Adrenal gland (tissue), 5 donors: ENCODE data around the gene ACTR6.

Source experiments
- POLR2A ChIP-seq, 2 donors: fragments of 450-650 bp; IDR thresholded peaks; one replicate each; pipeline ENCODE4 v1.6.1; 2017; ENCODE audit warnings: antibody characterized with exemption in 2 of 2, mild to moderate bottlenecking in 2 of 2, moderate library complexity in 1 of 2
- TF ChIP-seq, protein P1 (sequence below), 6 experiments: fragments of 450-650 bp in 4 of 6; fragments of 200-600 bp in 2 of 6; sonication (generic) in 1 of 6; IDR thresholded peaks; 1 replicate in 5 of 6; 2 replicates in 1 of 6; pipeline versions ENCODE4 v1.5.1 to v1.8.0; 2016 to 2021; ENCODE audit warnings: antibody characterized with exemption in 6 of 6, mild to moderate bottlenecking in 2 of 6, moderate library complexity in 1 of 6
- donor health status: DM: no; HTN: no; CAD: no.

DNA sequence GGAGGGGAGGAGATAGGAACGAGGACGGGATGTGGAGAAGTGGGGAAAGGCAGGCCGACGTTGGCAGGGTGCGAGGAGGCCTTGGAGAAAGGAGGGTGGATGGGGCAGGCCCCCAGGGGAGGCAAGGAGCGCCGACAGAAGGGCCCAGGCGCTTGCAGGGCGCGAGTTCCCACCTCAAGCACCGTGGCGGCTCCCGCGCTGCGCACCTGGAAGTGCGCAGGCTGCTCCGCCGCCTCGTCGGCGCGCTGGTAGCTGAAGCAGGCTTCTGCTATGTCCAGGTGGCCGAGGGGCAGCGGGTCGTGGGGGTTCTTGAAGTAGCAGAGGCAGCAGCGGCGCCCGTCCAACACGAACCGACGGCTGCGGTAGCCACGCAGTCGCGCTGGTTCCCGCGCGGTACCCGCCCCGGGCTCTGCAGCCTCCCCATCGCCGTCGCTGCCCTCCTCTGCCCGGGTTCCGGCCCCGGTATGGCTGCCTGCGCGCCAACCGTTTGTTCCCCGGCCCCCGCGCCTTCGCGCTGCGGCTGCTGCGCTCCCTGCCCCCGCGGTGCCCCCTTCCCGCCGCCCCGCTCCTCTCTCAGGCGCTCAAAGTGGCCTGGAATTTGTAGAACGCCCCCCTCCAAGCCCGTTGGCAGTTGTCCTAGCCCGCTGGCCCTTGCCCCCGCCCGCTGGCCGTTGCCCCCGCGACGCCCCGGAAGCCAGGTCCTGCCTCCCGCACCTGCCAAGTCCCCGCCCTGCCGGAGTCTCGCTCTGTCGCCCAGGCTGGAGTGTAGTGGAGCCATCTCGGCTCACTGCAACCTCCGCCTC is 1.1 kb upstream of the ACTR6 start:
- TF ChIP-seq, protein P1, sequence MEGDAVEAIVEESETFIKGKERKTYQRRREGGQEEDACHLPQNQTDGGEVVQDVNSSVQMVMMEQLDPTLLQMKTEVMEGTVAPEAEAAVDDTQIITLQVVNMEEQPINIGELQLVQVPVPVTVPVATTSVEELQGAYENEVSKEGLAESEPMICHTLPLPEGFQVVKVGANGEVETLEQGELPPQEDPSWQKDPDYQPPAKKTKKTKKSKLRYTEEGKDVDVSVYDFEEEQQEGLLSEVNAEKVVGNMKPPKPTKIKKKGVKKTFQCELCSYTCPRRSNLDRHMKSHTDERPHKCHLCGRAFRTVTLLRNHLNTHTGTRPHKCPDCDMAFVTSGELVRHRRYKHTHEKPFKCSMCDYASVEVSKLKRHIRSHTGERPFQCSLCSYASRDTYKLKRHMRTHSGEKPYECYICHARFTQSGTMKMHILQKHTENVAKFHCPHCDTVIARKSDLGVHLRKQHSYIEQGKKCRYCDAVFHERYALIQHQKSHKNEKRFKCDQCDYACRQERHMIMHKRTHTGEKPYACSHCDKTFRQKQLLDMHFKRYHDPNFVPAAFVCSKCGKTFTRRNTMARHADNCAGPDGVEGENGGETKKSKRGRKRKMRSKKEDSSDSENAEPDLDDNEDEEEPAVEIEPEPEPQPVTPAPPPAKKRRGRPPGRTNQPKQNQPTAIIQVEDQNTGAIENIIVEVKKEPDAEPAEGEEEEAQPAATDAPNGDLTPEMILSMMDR (IDR thresholded peaks at IDR 0.05): no peak
- TF ChIP-seq POLR2A (IDR thresholded peaks at IDR 0.05): no peak
